Bronchial epithelial cell (primary cell): ENCODE results near the gene TMEM98. TPM values are rescaled to one million over a fixed set of nuclear protein-coding genes. Genes with fewer than 3 reads are reported as not detected.
"Not testable (repeated sequence)": the region's sequence is repeated elsewhere in the genome, so short reads cannot be mapped to it uniquely, and the experiment has no call there.

Experiments
- DNase-seq: peaks from one replicate; pipeline ENCODE4 v3.0.0-alpha.2; 2010; ENCODE audit warnings: low read depth
- FAIRE-seq: peaks from 2 replicates; lab custom pipeline; 2011; peaks lifted over from hg19 to GRCh38; lab: Jason Lieb, UNC
- H3K27me3 ChIP-seq: 2 replicates; pipeline ENCODE4 v1.5.1; 2011; ENCODE audit warnings: low read length; ENCODE audit not compliant: control insufficient read depth, insufficient read depth
- H3K36me3 ChIP-seq: 2 replicates; pipeline ENCODE4 v1.5.1; 2011; ENCODE audit warnings: low read length; ENCODE audit not compliant: control insufficient read depth, insufficient read depth
- H3K4me3 ChIP-seq: 2 replicates; pipeline ENCODE4 v1.5.1; 2011; ENCODE audit warnings: mild to moderate bottlenecking, low read depth, low read length, control low read depth
- total RNA-seq: library from RNA; depleted of rRNA; stranded (reverse); fragments of >200 nt; gene quantifications from 2 replicates; pipeline ENCODE4 v1.2.1, GENCODE V29; 2014
- TF ChIP-seq, protein P1 (sequence below): IDR thresholded peaks from 2 replicates; pipeline ENCODE4 v1.5.1; 2011; ENCODE audit warnings: mild to moderate bottlenecking, moderate library complexity, low read length, control low read depth, inconsistent platforms; ENCODE audit not compliant: insufficient read depth, severe bottlenecking

TMEM98 gene
- total RNA-seq, 1 donor from 2014 or later = 22.4 TPM

DNA sequence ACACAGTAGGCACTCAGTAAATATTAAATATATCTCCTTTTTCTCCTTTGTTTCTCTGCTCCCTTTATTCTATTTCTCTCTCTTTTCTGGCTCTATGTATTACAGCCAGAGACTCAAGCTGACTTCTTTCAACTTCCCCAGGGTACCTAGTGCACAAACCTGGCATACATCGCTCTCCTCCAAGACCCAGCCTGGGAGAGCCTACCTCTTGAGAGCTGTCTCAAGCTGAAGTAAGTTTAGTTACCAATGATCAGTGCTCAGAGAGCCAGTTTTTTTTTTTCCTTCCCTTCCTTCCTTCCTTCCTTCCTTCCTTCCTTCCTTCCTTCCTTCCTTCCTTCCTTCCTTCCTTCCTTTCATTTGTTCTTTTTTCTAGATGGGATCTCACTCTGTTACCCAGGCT lies 19.8 kb downstream of the TMEM98 start:
- DNase-seq (no peak), FAIRE-seq (no peak)
- TF ChIP-seq, protein P1, sequence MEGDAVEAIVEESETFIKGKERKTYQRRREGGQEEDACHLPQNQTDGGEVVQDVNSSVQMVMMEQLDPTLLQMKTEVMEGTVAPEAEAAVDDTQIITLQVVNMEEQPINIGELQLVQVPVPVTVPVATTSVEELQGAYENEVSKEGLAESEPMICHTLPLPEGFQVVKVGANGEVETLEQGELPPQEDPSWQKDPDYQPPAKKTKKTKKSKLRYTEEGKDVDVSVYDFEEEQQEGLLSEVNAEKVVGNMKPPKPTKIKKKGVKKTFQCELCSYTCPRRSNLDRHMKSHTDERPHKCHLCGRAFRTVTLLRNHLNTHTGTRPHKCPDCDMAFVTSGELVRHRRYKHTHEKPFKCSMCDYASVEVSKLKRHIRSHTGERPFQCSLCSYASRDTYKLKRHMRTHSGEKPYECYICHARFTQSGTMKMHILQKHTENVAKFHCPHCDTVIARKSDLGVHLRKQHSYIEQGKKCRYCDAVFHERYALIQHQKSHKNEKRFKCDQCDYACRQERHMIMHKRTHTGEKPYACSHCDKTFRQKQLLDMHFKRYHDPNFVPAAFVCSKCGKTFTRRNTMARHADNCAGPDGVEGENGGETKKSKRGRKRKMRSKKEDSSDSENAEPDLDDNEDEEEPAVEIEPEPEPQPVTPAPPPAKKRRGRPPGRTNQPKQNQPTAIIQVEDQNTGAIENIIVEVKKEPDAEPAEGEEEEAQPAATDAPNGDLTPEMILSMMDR = no peak
- H3K27me3 ChIP-seq = no peaks in the 10 kb centered on the region
- no peak overlapping the region for H3K4me3 ChIP-seq
- no peaks in the 10 kb centered on the region for H3K36me3 ChIP-seq

DNA sequence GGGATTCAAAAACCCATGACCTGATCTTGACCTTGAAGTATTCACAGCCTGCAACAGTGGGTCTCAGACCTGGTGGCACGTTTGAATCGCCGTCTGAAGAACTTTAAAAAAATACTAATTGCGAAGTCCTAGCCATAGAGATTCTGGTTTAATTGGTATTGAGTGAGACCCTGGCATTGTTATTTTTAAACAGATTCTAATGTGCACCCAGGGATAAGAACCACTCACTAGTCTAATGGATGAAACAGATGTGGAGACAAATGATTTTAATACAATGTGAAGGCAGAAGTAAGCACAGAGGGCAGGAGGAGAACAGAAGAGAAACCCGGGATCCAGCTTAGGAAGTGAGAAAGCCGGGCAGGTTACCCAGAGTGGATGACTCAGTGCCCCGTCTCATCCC lies 21.2 kb downstream of the TMEM98 start:
- TF ChIP-seq, protein P1 = no peak
- Histone ChIP-seq H3K36me3 (no peaks in the 10 kb centered on the region), H3K27me3 (no peaks in the 10 kb centered on the region), H3K4me3 (no peak overlapping the region)
- no peak for DNase-seq
- FAIRE-seq = no peak

DNA sequence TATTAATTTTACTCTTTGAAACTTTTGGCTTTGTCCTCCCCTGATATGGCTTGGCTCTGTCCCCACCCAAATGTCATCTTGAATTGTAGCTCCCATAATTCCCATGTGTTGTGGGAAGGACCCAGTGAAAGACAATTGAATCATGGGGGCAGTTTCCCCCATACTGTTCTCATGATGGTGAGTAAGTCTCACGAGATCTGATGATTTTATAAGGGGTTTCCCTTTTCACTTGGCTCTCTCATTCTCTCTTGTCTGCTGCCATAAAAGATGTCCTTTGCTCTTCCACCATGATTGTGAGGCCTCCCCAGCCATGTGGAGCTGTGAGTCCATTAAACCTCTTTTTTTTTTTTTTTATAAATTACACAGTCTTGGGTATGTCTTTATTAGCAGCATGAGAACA lies 24.5 kb downstream of the TMEM98 start:
- DNase-seq, H3K27me3 ChIP-seq, FAIRE-seq, H3K36me3 ChIP-seq, H3K4me3 ChIP-seq: not testable (repeated sequence)

DNA sequence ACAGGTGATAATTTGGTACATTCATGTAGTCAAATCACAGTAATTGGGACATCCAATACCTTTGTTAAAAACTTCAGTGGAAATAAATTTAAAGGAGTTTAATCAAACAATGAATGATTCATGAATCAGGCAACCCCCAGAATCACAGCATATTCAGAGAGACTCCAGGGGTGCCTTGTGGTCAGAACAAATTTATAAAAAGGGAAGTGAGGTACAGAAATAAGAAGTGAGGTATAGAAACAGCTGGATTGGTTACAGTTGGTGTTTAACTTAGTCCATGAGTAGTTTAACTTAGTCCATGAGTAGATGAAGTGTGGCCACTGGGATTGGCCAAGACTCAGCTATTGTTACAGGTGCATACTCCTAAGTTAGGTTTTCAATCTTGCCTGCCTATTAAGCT lies 25.1 kb downstream of the TMEM98 start:
- DNase-seq (no peak), FAIRE-seq (no peak)
- TF ChIP-seq, protein P1 = no peak
- Histone ChIP-seq H3K36me3 (no peaks in the 10 kb centered on the region), H3K27me3 (no peaks in the 10 kb centered on the region), H3K4me3 (no peak overlapping the region)

DNA sequence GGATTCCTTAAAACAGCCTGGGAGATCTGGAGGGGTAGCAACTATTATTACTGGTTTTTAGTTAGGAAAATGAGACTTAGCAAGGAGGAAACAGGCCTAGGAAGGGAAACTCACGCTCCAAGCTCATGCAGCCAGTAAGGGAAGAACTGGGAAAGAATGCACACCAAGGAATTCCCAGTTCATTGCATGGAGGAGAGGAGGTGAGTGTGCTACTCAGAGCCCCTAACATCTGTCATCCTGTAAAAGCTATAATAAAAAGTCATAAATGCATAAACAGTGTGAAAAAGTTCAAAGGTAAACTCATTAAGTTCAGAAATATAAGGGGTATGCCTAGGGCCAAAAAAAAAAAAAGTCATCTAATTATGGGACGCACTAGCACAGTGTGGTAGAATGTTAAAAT lies 25.9 kb downstream of the TMEM98 start:
- H3K36me3 ChIP-seq = no peaks in the 10 kb centered on the region
- FAIRE-seq = no peak
- TF ChIP-seq, protein P1 = no peak

DNA sequence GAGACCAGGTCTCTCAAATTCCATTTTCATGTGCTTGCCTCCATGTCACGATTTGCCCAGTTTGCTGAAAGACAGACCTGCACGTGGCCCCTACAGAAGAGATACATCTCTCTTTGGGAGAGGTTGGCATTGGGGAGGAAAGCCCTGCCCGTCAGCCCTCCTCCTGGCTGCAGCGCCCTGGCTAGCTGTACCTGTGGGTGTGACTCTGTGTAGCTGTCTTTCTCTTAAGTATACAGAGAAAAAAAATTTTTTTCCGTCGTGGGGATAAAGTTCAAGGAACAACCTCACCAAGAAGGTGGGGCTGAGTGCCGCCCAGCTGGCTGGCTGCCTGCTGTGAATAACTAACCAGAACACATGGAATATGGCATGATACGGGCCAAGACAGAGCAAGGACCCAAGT lies 26.5 kb downstream of the TMEM98 start:
- Histone ChIP-seq H3K36me3 (no peaks in the 10 kb centered on the region), H3K4me3 (no peak overlapping the region), H3K27me3 (no peaks in the 10 kb centered on the region)
- DNase-seq (no peak), FAIRE-seq (no peak)
- TF ChIP-seq, protein P1 = no peak

More for the DNA sequence above, 25.9 kb downstream of the TMEM98 start:
- DNase-seq = no peak
- Histone ChIP-seq H3K4me3 (no peak overlapping the region), H3K27me3 (no peaks in the 10 kb centered on the region)
